GM06990 (cell line): ENCODE results near the gene DNAH3.

ENCODE experiments used
- DNase-seq: peaks from one replicate; pipeline ENCODE4 v3.0.0-alpha.2; 2011; ENCODE audit not compliant: insufficient read length; ENCODE audit errors: extremely low read depth
- H3K27me3 ChIP-seq: replicated peaks from 2 replicates; pipeline ENCODE4 v1.6.0; 2011; ENCODE audit warnings: low read length; ENCODE audit not compliant: control insufficient read depth, insufficient read depth
- H3K36me3 ChIP-seq: 2 replicates; pipeline ENCODE4 v1.5.1; 2011; ENCODE audit warnings: low read length; ENCODE audit not compliant: control insufficient read depth, insufficient read depth
- H3K4me3 ChIP-seq: replicated peaks from 2 replicates; pipeline ENCODE4 v1.5.1; 2011; ENCODE audit warnings: low read depth, mild to moderate bottlenecking, control low read depth, low read length
- TF ChIP-seq, protein P1 (sequence below): IDR thresholded peaks from 2 replicates; pipeline ENCODE4 v1.5.1; 2011; ENCODE audit warnings: low read length, control low read depth, mild to moderate bottlenecking, inconsistent platforms; ENCODE audit not compliant: insufficient read depth, poor library complexity, severe bottlenecking

DNAH3 gene

DNA sequence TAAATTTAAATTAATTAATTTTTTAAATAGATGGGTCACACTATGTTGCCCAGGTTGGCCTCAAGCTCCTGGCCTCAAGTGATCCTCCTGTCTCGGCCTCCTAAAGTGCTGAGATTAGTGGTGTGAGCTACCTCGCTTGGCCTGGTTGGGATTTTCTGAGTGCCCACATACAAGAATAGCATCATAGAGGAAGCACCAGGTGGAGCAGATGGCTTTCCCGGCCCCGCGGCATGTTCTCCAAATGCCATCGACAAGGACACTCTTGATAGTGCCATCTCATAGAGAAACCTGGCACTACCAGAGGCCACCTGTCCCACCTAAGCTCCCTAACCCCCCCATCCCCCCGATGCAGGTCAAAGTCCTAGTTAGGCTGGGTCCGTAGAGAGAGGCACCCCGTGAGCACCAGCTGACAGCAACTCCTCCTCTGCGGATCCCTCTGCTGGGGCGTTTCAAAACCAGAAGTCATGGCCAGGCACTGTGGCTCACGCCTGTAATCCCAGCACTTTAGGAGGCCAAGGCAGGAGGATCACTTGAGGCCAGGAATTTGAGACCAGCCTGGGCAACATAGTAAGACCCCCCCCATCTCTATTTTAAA is 65.9 kb downstream of the DNAH3 start:
- no peaks in the 10 kb centered on the region for H3K27me3 ChIP-seq
- TF ChIP-seq, protein P1, sequence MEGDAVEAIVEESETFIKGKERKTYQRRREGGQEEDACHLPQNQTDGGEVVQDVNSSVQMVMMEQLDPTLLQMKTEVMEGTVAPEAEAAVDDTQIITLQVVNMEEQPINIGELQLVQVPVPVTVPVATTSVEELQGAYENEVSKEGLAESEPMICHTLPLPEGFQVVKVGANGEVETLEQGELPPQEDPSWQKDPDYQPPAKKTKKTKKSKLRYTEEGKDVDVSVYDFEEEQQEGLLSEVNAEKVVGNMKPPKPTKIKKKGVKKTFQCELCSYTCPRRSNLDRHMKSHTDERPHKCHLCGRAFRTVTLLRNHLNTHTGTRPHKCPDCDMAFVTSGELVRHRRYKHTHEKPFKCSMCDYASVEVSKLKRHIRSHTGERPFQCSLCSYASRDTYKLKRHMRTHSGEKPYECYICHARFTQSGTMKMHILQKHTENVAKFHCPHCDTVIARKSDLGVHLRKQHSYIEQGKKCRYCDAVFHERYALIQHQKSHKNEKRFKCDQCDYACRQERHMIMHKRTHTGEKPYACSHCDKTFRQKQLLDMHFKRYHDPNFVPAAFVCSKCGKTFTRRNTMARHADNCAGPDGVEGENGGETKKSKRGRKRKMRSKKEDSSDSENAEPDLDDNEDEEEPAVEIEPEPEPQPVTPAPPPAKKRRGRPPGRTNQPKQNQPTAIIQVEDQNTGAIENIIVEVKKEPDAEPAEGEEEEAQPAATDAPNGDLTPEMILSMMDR: no peak
- no peak for DNase-seq
- H3K4me3 ChIP-seq: no peak overlapping the region
- no peaks in the 10 kb centered on the region for H3K36me3 ChIP-seq

DNA sequence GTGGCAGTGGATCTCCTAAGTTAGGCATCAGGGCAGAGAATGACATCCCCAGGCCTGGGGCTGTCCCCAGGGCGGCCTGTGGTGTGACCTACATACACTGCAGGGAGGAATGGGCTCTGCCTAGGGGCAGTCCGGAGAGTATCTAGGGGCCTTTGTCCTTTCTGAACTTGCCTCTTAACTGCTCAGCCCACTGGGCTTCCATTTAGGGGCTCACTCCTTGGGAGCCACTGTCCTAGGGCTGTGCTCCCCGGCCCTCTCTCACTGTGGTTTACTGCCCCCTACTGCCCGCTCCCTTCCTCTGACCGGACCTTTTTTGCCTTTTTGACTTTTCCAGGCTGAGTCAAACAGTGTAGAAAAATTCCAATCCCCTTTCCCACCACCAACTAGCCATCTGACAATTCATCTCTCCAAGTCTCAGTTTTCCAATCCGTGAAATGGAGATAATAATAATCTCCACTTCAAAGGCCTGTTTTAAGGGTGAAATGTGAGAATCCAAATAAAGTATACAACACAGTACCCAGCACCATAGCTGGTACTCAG is 66.8 kb downstream of the DNAH3 start:
- TF ChIP-seq, protein P1: peak; percentile 82
- H3K4me3 ChIP-seq: no peak overlapping the region
- DNase-seq: no peak

DNA sequence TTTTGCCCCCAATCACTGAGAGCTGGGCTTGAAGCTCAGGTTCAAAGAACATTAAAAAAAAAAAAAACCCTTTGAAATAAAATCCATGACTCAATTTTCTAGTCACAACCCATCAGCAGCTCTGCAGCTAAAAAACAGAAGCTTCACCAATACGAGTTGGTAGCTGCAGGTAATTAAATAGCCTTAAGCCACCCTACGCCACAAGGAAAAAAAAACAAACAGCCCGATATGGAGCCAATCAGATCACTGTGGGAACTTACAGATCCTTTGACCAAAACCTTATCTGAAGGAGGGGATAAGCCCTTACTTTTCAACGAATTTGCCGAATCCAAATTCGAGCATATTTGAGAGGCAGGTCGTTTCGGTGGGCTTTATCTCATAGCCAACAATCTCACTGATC is 69.3 kb downstream of the DNAH3 start:
- H3K4me3 ChIP-seq: no peak overlapping the region
- H3K27me3 ChIP-seq: no peaks in the 10 kb centered on the region
- no peaks in the 10 kb centered on the region for H3K36me3 ChIP-seq
- TF ChIP-seq, protein P1: no peak
- DNase-seq: no peak

More for the DNA sequence above, 66.8 kb downstream of the DNAH3 start:
- H3K36me3 ChIP-seq: no peaks in the 10 kb centered on the region
- H3K27me3 ChIP-seq: no peaks in the 10 kb centered on the region

DNA sequence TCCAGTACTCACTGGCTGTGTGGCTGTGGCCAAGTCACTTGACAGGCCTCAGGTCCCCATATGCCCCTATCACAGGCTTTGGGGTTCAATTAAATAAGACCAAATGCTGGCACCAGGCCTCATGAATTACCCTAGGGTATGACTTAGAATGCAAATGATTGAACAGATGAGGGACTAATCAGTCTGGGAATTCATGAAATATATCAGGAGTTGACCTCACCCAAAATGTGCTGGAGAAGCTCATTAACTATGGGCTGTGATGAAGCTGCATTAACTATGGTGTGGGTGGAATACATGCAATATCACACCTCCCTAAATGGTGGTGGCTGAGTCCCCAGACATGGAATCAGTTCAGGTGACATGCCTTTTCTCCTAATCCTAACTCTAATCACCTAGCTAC is 72.1 kb downstream of the DNAH3 start:
- no peaks in the 10 kb centered on the region for H3K27me3 ChIP-seq
- H3K36me3 ChIP-seq: no peaks in the 10 kb centered on the region
- no peak overlapping the region for H3K4me3 ChIP-seq
- TF ChIP-seq, protein P1: no peak
- no peak for DNase-seq

DNA sequence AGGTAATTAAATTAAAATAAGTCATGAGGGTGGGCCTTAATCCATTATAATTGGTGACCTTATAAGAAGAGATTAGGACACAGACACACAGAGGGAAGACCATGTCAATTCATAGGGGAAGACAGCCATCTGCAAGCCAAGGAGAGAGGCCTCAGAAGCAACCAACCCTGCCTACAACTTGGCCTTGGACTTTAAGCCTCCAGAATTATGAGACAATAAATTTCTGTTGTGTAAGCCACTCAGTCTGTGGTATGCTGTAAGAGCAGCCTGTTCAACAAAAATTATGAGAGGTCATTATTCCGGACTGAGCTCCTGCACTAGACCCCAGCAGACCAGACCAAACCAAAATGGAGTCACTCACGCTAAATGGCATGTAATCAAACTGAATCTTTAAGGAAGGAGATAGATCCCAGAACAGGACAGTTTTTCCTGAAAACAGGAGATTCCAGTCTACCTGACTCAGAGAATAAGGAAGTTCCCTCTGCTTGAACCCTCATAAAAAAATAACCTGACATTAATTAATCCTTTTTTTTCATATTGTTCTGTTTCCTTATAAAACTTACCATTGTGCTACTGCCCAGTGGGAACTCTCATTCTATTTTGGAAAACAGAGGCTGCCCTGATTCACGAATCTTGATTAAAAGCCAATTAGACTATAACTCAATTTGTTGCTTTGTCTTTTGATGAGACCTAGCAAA is 74.3 kb downstream of the DNAH3 start:
- Histone ChIP-seq H3K36me3 (no peaks in the 10 kb centered on the region), H3K27me3 (no peaks in the 10 kb centered on the region), H3K4me3 (no peak overlapping the region)
- DNase-seq: no peak
- TF ChIP-seq, protein P1: no peak
